ENCODE measurements around the gene ELMO1. TPM values are rescaled to one million over a fixed set of nuclear protein-coding genes. Genes with fewer than 3 reads are reported as not detected.

Gene ELMO1
- total RNA-seq, 1 experiment from 2014 or later, result 7.8 TPM

DNA sequence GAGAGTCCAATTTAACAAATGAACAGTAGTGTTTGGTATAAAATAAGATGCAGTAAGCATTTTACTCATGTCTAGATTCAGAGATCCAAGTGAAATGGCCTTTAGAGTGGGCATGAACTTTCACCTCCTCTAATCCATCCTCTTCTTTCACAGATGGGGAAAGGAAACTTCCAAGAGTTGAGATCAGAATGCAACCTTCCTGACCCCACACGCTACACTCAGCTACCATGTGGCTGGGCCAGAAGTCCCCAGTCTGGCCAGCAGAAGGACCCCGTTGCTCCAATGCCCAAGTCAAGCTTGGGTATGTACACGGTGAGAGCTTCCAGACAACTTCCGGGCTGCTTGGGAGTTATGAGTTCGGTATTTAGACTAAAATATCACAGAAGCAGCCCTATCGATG lies 228.0 kb downstream of the ELMO1 start:
- Mint-ChIP-seq H3K4me1 (peaks cover 39 to 41% of the 10 kb centered on the region in 2 experiments), H3K9me3 (no peaks in the 10 kb centered on the region), H3K4me3 (no peak overlapping the region), H3K27ac (no peak overlapping the region), H3K27me3 (ENCODE audit: low read depth) (no peaks in the 10 kb centered on the region), H3K36me3 (ENCODE audit: insufficient read depth in 1 of 3, low read depth in 3 of 3) (peaks cover 0 to 5% (median 0%) of the 10 kb centered on the region in 3 experiments; a peak in 1 of 7 replicates)
- Histone ChIP-seq H3K56ac (ENCODE audit: insufficient read length, low read depth, low read length) (no peak overlapping the region), H3K9me3 (ENCODE audit: control insufficient read depth, low read depth, low read length) (no peaks in the 10 kb centered on the region), H2BK15ac (ENCODE audit: low read depth, low read length) (no peak overlapping the region), H4K5ac (ENCODE audit: insufficient read length, low read depth, low read length) (no peak overlapping the region), H4K20me1 (ENCODE audit: control insufficient read depth, insufficient read depth, insufficient read length) (no peaks in the 10 kb centered on the region), H2AK5ac (ENCODE audit: insufficient read length, low read length) (no peak overlapping the region), H3K23me2 (ENCODE audit: insufficient read length, low read depth, low read length, poor library complexity, severe bottlenecking) (no peaks in the 10 kb centered on the region), H3K23ac (ENCODE audit: insufficient read length, low read depth, low read length) (no peak overlapping the region), H3K27ac (ENCODE audit: insufficient read length, low read depth, low read length) (no peak overlapping the region), H3K4me2 (ENCODE audit: insufficient read depth, insufficient read length, low read length) (no peak overlapping the region), H3K14ac (ENCODE audit: insufficient read depth, low read length) (no peak overlapping the region), H3K18ac (ENCODE audit: insufficient read length, low read depth, low read length) (no peak overlapping the region), H4K91ac (ENCODE audit: insufficient read length, low read depth, low read length) (no peak overlapping the region), H2BK5ac (ENCODE audit: insufficient read length, low read length) (no peak overlapping the region), H2AFZ (ENCODE audit: low read length) (no peak overlapping the region), H3K79me1 (ENCODE audit: insufficient read depth, low read depth, low read length, poor library complexity, severe bottlenecking) (no peaks in the 10 kb centered on the region), H2BK12ac (ENCODE audit: insufficient read length, low read depth, low read length) (no peak overlapping the region), H2BK20ac (ENCODE audit: low read depth, low read length, poor library complexity, severe bottlenecking) (no peak overlapping the region), H3K4me1 (ENCODE audit: insufficient read depth, low read length) (peaks cover 8% of the 10 kb centered on the region; the same call in 1 of the 2 replicates), H3T11ph (ENCODE audit: low read length) (no peak overlapping the region), H2BK120ac (ENCODE audit: low read depth, low read length, poor library complexity, severe bottlenecking) (no peak overlapping the region), H3K79me2 (ENCODE audit: insufficient read depth, low read length) (no peaks in the 10 kb centered on the region), H4K8ac (replicated peaks; ENCODE audit: insufficient read length, low read depth, low read length) (no peak overlapping the region), H3K9ac (ENCODE audit: extremely low read depth, insufficient read length, low read length) (no peak overlapping the region), H3K27me3 (ENCODE audit: insufficient read depth, low read length) (no peaks in the 10 kb centered on the region), H3K4ac (ENCODE audit: low read depth, low read length) (no peak overlapping the region)
- WGBS (ENCODE audit: extremely low coverage, insufficient read length, low lambda C conversion rate), result no CpG with 5 or more reads among the region's 6 CpGs
- DNase-seq, result no peak
- TF ChIP-seq, protein P1, sequence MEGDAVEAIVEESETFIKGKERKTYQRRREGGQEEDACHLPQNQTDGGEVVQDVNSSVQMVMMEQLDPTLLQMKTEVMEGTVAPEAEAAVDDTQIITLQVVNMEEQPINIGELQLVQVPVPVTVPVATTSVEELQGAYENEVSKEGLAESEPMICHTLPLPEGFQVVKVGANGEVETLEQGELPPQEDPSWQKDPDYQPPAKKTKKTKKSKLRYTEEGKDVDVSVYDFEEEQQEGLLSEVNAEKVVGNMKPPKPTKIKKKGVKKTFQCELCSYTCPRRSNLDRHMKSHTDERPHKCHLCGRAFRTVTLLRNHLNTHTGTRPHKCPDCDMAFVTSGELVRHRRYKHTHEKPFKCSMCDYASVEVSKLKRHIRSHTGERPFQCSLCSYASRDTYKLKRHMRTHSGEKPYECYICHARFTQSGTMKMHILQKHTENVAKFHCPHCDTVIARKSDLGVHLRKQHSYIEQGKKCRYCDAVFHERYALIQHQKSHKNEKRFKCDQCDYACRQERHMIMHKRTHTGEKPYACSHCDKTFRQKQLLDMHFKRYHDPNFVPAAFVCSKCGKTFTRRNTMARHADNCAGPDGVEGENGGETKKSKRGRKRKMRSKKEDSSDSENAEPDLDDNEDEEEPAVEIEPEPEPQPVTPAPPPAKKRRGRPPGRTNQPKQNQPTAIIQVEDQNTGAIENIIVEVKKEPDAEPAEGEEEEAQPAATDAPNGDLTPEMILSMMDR (conservative IDR thresholded peaks at IDR 0.05), result no peak
